ENCODE data around the gene PLS3. TPM values are rescaled to one million over a fixed set of nuclear protein-coding genes. Genes with fewer than 3 reads are reported as not detected.
"Not testable (repeated sequence)": the region's sequence is repeated elsewhere in the genome, so short reads cannot be mapped to it uniquely, and the experiment has no call there.

The PLS3 gene
- total RNA-seq, 1 donor from 2014 or later = 285 TPM

GRCh38 chrX:115603534-115604074 is 42.6 kb downstream of the PLS3 start:
- no peak for DNase-seq (ENCODE audit: low read depth)

- DNase-seq (ENCODE audit: low read depth) = no peak
Observed at GRCh38 chrX:115606861-115607260, 45.9 kb downstream of the PLS3 start.

GRCh38 chrX:115609621-115610020 is 48.6 kb downstream of the PLS3 start:
- no peak for DNase-seq (ENCODE audit: low read depth)

- DNase-seq (ENCODE audit: low read depth) = peak; percentile 76
Observed at GRCh38 chrX:115616943-115617563, 56.1 kb downstream of the PLS3 start.

GRCh38 chrX:115622534-115622933 is 61.6 kb downstream of the PLS3 start:
- DNase-seq (ENCODE audit: low read depth) = no peak

GRCh38 chrX:115624916-115625315 is 63.9 kb downstream of the PLS3 start:
- DNase-seq (ENCODE audit: low read depth) = no peak

GRCh38 chrX:115625572-115626301 is 64.8 kb downstream of the PLS3 start:
- no peak for DNase-seq (ENCODE audit: low read depth)

GRCh38 chrX:115630204-115630603 is 69.2 kb downstream of the PLS3 start:
- DNase-seq (ENCODE audit: low read depth) = no peak

GRCh38 chrX:115632455-115632854 is 71.5 kb downstream of the PLS3 start:
- no peak for DNase-seq (ENCODE audit: low read depth)

- DNase-seq (ENCODE audit: low read depth) = not testable (repeated sequence)
Observed at GRCh38 chrX:115633397-115633796, 72.4 kb downstream of the PLS3 start.

- DNase-seq (ENCODE audit: low read depth) = no peak
Observed at GRCh38 chrX:115639334-115639880, 78.4 kb downstream of the PLS3 start.

- DNase-seq (ENCODE audit: low read depth) = no peak
Observed at GRCh38 chrX:115642311-115642710, 81.3 kb downstream of the PLS3 start.

- DNase-seq (ENCODE audit: low read depth) = peak; percentile 29
Observed at GRCh38 chrX:115642895-115643530, 82.0 kb downstream of the PLS3 start.

- not testable (repeated sequence) for DNase-seq (ENCODE audit: low read depth)
Observed at GRCh38 chrX:115644397-115644796, 83.4 kb downstream of the PLS3 start.

- DNase-seq (ENCODE audit: low read depth) = peak; percentile 14
Observed at GRCh38 chrX:115649461-115650063, 88.6 kb downstream of the PLS3 start.

GRCh38 chrX:115650449-115650848 is 89.5 kb downstream of the PLS3 start:
- DNase-seq (ENCODE audit: low read depth) = peak; percentile 18

GRCh38 chrX:115650916-115651315 is 89.9 kb downstream of the PLS3 start:
- DNase-seq (ENCODE audit: low read depth) = peak; percentile 21

GRCh38 chrX:115652221-115652620 is 91.2 kb downstream of the PLS3 start:
- DNase-seq (ENCODE audit: low read depth) = no peak

GRCh38 chrX:115665122-115665521 is 104.1 kb downstream of the PLS3 start:
- no peak for DNase-seq (ENCODE audit: low read depth)

GRCh38 chrX:115679460-115679859 is 118.5 kb downstream of the PLS3 start:
- DNase-seq (ENCODE audit: low read depth) = peak; percentile 12

GRCh38 chrX:115687595-115687994 is 126.6 kb downstream of the PLS3 start:
- no peak for DNase-seq (ENCODE audit: low read depth)

- DNase-seq (ENCODE audit: low read depth) = no peak
Observed at GRCh38 chrX:115689931-115690330, 129.0 kb downstream of the PLS3 start.
